HG02885 (cell line): Measurements from ENCODE around the gene CFAP46.
"Not testable (repeated sequence)": the region's sequence is repeated elsewhere in the genome, so short reads cannot be mapped to it uniquely, and the experiment has no call there.

ENCODE experiments used
- ATAC-seq: cut with Tn5 transposase; IDR thresholded peaks from one replicate; pipeline ENCODE4 v1.9.1; 2021; ENCODE audit warnings: mild to moderate bottlenecking; ENCODE audit not compliant: unreplicated experiment, poor library complexity

Gene CFAP46

DNA sequence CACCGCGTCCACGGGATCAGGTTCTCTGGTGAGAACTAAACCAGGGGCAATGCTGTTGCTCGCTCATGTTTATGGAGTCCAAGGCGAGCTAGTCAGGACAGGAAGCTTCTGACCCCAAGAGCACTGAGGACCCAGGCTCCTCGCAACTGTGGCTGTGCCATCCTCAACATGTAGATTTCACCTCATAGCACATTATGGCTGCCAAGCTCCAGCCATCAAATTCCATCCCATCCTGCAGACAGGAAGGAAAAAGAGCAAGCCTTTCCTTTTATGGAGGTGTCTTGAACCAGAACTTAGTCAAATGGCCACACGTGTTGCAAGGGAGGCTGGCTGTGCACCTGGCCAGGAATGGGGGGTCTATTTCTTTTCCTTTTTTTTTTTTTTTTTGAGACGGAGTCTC, 140.3 kb downstream of the CFAP46 start:
- ATAC-seq = no peak

GRCh38 chr10:132799865-132800264, 142.5 kb downstream of the CFAP46 start:
- ATAC-seq = no peak

- ATAC-seq = no peak
Measured at GRCh38 chr10:132798876-132799275, 143.5 kb downstream of the CFAP46 start.

DNA sequence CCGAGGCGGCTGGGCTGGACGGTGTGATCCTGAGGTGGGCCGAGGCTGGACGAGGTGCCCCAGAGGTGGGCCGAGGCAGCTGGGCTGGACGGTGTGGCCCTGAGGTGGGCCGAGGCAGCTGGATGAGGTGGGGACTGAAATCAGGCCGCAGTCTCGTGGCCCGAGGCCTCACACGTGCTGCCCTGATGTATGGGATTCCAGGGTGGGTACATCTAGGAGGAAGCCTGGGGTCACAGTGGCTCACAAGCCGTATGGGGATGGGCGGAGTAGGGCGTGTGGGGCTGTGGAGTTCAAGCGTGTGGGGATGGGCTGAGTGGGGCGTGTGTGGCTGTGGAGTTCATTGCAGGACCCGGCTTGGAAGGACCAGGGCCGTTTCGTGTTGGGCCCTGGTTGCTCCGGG, 144.0 kb downstream of the CFAP46 start:
- no peak for ATAC-seq

- not testable (repeated sequence) for ATAC-seq
Measured at GRCh38 chr10:132797986-132798385, 144.4 kb downstream of the CFAP46 start.

DNA sequence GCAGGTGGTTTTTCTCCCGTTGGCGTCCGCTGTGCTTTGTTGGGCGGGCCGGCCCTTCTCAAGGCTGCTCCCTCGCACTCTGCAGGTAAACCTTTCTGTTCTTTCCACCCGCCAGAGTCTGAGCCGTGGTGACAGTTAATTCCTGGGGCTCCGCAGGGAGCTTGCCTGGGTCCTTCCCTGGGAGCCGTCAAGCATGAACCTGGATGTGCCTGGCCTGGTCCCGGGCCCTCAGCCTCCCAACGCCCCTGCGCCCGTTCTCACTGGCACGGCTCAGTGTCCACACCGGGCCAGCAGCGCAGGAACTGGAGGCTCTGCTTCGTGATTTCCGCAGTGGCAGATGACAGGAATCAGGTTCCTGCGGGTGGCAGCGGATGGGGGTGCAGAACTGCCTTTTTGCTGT, 145.5 kb downstream of the CFAP46 start:
- ATAC-seq = no peak

DNA sequence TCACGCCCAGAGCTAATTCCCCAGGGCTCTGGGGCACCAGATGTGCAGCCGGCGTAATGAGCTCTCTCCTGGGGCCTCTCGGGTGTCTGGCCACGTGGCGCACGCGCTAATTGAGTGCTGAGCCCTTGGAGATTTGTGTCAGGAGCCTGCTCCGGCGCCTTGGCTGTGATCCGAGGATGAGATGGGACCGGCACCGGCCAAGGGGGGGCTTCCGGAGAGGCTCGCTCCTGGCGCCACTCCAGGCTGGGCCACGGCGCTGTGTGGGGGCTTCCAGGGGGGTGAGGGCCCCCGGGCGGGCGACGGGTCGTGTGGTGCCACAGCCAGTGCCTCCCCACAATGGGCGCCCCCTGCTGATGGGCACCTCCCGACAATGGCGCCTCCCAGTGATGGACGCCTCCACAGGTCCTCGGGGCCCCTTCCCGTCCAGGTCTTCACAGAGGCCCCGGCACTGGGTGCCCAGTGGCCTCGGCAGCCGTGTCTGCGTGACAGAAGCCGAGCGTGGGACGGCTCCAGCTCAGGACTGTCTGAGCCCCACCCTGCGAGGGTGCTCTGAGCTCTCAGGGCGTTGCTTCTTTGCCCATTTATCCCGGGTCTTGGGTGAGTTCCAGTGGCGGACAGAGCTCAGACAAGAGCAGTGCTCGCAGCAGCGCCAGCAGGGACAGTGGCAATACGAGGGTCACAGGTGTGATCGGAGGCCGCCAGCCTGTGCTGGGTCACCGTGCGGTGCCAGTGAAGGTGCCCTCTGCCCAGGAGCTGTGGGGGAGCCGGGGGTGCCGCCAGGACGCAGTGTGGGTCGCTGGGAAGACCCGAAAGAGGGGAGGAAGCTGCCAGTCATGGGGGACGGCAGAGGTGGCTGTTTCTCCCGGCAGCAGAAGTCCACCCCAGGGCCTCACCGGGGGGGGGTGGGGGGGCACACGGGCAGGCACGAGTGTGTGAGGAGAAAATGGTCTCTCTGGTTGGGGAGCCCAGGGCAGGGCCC, 148.2 kb downstream of the CFAP46 start:
- ATAC-seq = no peak

DNA sequence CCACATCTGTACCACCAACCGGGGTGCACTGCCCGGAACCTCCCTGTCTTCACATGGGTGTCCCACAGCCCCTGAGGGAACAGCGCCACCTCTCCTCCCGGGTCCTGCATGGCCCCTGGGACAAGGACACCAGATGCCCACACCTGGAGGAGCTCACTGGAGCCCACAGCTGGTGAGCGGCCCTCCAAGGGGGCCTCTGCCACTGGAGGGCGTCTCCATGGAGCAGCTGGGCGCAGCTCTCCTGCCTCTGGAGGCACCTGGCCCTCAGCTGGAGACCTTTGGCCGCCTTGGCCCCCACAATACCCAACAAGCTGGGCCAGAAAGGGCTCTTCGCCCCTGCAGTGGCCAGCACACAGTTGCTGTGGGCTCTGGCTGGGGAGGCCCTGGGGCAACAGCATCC, 149.2 kb downstream of the CFAP46 start:
- ATAC-seq = no peak

DNA sequence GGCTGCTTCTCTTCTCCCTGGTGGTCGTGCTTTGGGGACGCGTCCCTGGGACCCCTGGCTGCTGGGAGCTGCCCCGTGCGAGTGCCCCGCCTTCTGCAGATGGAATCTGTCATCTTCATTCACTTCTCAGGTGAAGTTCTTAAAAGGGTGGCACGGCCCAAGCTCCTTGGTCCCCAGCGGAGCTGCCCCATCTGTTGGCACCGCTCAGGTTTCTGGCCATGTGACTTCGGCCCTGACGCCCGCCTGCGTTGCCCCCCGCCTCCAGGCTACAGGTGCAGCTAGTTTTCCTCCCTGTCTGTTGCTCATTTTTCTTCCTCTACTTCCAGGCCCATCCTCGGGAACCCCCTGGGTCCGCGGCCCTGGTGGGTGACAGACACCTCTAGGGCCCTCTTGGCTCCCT, 149.6 kb downstream of the CFAP46 start:
- no peak for ATAC-seq

DNA sequence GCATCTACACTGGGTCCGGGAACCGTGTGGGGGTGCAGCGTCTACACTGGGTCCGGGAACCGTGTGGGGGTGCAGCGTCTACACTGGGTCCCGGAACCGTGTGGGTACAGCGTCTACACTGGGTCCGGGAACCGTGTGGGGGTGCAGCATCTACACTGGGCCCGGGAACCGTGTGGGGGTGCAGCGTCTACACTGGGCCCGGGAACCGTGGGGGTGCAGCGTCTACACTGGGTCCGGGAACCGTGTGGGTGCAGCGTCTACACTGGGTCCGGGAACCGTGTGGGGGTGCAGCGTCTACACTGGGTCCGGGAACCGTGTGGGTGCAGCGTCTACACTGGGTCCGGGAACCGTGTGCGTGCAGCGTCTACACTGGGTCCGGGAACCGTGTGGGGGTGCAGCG, 150.3 kb downstream of the CFAP46 start:
- not testable (repeated sequence) for ATAC-seq

DNA sequence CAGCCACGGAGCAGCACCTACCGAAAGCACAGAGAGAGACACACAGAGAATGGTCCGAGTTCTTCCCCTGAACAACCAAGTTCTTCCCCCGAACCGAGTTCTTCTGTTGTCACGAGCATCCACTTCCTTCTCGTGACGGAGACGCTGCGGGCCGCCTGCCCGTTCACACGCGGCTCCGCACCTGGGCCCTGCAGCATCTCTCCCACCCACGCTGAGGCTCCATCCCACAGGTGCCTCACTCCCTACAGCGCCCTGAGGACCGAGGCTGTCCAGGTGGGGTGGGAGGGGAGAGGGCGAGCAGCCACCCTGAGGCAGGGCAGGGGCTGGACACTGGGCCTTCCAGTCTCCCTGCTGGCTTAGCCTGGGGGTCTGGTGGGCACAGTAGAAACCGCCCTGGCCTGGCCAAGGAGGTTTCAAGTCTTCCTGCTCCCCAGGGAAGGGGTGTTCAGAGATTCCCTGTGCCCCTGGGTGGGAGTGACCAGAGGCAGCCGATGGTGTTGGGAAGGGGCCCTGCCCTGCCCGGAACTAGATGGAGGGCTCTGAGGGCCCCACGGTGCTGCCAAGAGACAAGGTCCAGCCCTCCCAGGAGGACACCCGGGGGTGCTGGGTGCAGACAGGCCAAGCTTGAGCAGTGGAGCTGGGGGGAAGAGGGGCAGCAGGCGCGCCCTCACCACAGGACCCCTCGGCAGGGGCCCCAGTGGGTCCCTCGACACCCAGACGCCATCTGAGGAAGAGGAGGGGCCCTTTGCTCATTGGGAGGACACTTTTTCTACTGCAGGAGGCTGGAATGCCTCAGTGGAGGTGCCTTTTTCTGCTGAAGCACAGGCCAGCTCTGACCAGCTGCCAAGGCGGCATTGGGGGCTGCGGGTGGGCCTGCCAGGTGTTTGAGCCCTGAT, 151.2 kb downstream of the CFAP46 start:
- no peak for ATAC-seq

DNA sequence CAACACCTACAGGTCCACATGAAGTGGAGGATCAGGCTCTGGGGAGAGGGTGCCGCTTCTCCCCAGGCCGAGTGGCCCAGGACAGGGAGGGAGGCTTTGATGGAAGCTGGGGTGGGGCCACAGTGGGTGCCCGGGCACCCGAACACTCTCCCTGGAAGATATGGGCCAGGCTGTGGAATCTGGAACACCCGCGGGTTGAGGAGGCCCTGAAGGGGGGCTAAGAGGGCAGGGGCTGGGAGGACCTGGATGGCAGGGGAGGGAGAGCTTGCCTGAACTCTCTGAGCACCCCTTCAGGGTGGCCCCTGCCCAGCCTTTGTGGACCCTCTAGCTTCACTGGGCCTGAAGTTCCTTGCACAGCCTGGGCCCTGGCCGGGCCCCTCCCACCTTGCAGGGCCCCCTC, 151.9 kb downstream of the CFAP46 start:
- no peak for ATAC-seq

GRCh38 chr10:132789659-132790148, 152.7 kb downstream of the CFAP46 start:
- ATAC-seq = no peak

DNA sequence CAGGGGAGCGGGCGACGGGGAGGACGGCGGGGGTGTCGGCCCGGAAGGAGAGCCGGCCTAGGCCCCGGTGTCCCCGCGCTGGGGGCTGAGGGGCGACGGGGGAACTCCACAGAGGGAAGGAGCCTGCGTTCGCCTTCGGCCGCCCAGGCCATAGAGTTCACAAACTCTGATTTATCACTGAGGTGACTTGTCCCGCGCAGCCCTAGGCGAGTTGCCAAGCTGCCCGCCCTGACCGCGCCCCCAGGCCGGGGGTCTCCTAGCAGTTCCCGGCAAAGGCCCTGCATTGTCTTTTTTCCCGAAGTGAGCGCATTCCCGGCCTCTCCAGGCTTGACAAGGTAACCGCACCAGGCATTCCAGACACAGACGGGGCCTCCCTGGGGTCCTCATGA, 153.5 kb downstream of the CFAP46 start:
- ATAC-seq = no peak

DNA sequence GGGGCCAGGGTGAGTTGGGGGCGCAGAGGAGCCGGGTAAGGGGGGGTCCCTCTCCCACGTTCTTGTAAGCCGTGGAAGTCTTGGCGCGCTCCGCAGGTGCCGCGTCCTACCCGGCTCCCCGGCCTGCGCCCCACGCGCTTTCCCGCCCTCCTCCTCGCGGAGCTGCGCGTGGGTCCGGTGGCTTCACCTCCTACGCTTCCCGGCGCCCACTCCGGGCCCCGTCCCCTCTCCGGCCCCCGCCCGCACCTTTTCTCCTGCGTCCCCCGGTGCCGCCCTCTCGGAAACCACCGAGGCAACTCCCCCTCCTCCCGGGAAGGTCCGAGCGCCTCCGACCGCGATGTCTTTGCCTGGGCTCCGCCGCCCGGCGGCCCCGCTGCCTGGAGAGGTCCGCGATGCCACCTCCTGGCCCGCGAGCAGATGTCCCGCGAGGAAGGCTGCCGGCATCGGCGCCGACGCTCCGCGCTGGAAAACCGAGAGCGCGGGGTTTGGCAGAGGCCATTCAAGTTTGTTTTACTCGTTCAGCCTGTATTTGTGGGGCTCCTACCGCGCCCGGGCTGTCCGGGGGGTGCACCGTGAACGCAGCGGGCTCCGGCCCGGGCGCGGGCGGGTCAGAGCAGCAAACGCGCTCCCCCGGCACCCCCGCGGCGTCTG, 154.1 kb downstream of the CFAP46 start:
- ATAC-seq = no peak

GRCh38 chr10:132787495-132788179, 154.7 kb downstream of the CFAP46 start:
- ATAC-seq = no peak

DNA sequence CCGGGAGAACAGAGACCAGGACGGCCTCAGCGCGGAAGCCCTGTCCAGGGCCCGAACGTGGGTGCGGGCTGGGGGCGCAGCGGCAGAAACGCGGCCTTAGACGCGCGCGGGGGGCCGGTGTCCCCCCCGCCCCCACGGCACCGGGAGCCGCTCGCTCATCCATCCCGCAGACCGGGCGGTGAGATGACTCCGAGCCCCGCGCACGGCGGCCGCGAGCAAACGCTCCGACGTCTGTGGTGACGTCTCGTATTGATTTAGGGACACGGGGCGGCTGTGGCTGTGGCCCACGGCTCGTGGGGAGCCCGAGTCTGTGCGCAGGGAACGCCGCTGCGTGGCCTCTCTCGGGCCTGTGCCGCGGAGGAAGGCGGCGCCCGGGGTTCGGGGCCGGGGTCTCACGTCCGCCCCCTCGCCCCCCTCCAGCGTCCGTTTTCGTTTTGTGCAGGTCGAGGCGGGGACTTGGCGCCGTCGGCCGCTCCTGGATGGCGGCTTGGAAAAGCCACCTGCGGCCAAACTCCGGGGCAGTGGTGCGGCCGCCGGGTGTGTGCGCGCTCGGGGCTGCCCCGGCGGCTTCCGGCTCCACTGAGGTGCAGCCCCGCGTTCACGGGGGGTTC, 155.4 kb downstream of the CFAP46 start:
- no peak for ATAC-seq

DNA sequence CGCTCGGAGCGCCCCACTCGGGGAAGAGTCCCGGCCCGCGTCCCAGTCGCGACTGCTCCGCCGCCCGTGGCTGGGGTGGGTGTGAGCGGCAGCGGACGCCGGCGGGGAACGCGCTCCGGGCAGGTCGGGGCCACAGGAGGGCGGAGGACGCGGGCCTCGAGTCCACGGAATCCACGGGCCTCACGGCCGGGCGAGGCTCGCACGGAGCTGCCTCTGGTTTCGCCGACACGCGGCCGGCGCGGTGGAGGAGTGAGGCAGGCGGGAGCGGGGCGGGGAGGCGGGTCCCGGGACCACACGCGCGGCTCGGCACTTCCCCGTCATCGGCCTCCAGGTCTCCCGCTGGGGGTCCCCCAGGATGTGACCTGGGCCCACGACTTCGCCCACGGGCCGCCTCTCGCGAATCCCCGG, 155.9 kb downstream of the CFAP46 start:
- ATAC-seq = no peak

DNA sequence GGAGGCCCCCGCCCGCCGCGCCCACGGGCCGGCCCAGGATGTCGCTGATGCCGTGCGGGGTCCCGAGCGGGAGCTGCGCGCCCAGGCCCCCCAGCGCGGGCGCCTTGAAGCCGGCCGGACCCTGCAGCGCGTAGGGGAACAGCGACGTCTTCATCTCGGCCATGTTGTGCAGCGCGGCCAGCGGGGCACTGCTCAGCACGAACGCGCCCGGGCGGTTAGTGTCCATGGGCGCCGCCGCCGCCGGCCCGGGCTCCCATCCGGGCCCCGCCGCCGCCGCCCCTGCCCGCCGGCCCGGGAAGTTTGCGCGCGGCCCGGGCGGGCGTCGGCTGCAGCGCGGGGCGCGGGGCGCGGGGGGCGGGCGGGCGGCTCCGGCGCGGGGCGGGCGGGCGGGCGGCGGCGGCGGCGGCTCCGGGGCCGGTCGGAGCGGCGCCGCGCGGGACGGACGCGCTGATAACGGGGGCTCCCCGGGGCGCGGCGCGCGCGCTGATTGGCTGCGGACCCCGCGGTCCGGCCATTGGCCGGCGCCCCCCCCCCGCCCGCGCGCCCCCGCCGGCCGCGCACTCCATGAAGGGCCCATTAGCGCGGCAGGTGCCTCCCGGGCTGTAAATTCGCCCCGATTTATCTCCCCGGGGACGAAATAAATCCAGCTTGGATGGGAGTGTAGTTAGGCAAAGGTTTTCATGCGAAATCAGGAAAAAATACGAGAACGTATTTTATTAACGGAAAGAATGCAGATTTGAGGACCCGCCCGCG, 156.5 kb downstream of the CFAP46 start, which contains the start of gene NKX6-2:
Gene NKX6-2, minus strand, starts transcription at position 425 of the 753 bp plus-strand sequence. Its CDS starts 199 bp downstream, at position 226.
- ATAC-seq = no peak
